Stimulated activated naive CD8-positive, alpha-beta T cell treated with anti-CD3 and anti-CD28 coated beads, Interleukin-15, Interleukin-2, amounts not matched to agents 100 U/mL and 50 U/mL, for 24 hours (primary cell): Measurements from ENCODE around the gene AEBP2.

Experiments
- ATAC-seq: fragments of 150-1000 bp; cut with Tn5 transposase; one replicate; pipeline ENCODE4 v1.10.0; 2021
- DNase-seq: peaks from one replicate; pipeline ENCODE4 v3.0.0; 2021

Gene AEBP2

DNA sequence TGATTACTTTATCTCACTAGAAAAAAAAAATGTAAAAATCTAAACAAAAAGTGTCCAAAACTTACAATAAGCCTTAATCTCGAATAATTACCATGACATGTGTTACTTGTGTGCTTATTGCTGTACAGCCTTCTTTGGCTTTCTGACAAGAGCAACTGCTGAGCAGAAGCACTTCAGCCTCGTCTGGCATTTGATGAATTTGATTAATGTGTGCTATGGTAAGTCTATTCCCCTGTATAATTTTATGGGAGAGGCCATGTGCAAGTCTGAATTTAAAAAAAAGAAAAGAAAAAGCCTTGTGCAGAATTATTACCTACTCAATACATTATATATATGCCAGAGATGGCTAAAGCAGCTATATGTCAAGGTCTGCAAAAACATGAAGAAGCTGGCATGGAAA is 113.9 kb downstream of the AEBP2 start:
- ATAC-seq, result no peak
- no peak for DNase-seq

DNA sequence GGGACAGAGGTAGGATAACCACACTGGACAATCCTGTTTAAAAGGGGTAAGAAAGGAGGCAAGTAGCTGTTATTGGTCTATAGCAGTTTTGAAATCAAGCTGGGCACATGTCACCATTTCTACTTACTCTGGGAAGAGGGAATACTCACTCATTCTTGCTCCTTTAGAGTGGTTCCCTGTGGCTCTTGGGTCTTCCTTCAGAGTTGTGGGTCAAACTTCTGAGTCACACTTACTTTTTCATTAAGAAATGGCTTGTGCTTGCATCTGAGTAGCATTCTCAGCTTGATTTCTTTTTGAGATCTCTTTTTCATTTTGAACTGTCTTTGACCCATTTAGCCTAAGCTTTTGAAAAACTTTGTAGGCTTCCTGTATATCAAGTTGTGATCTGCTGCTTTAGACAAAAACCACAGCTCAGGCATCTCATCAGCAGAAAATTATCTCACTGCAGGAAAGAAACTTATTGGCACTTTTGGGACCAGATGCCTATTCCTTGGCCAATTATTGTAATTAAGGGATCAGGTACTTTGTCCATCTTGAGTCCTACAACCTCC is 122.2 kb downstream of the AEBP2 start:
- DNase-seq (no peak), ATAC-seq (no peak)
